GM15510 (cell line): ENCODE results near the gene NECTIN1.

ENCODE experiments used
- POLR2A ChIP-seq: IDR thresholded peaks from 3 replicates; pipeline ENCODE4 v1.6.1; 2011; ENCODE audit warnings: borderline replicate concordance; ENCODE audit not compliant: insufficient read length; ENCODE audit errors: extremely low read depth

NECTIN1 gene

DNA sequence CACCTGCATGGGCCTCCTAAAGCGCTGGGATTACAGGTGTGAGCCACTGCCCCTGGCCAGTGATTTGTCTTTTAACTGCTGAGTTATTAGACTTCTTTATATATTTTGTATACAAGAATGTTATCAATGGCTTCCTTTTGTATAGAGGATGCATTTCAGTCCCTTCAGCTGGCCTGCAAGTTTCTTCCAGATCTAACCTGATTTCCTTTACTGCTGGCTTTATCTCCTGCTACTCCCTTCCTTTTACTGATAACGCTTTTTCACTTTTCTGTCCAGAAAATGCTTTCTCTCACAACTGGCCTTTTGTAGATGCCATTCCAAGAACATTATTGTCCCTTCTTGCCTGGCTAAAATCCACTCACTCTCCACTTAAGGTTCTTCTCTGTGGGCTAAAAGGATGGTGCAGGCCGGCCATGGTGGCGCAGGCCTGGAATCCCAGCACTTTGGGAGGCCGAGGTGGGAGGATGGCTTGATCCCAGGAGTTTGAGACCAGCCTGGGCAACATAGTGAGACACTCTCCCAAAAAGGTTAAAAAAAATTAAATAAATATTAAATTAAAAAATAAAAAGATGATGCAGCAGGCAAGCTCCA is 118.1 kb downstream of the NECTIN1 start:
- no peak for TF ChIP-seq POLR2A

DNA sequence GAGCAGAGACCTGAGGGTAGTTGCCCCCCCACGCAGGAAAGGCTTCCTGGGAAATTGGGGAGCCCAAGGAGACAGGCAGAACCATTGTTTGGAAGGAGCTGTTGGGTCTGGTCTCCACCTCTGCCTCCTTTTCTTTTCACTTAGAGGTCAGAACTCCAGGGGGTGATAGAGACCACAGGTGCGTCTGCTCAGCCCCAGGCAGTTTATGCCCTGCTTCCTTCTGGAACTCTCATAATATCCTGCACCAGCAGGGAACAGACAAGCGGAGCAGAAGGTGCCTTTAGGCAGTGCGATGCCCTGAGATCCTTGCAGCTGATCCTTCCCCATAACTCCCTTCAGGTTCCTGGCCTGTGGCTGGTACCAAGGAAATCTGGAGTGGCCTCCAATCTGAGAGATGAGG is 120.2 kb downstream of the NECTIN1 start:
- TF ChIP-seq POLR2A: no peak

DNA sequence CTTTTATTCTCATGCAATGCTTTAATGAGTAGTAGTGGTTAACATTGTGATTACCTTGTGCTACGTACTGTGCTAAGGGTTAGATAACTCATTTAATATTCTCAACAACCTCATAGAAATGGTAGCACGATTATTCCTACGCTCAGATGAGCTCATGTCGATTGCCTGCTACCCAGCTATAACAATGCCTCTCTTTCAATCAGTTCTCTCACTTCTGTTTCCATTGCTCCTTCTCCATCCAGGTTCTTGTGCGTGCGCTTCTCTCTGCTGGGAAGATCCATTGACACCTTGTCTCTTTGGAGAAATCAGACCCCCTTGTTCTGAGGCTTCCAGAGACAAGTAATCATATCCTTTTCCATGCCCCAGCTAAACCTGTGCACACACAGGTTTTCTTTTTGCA is 120.8 kb downstream of the NECTIN1 start:
- TF ChIP-seq POLR2A: no peak

DNA sequence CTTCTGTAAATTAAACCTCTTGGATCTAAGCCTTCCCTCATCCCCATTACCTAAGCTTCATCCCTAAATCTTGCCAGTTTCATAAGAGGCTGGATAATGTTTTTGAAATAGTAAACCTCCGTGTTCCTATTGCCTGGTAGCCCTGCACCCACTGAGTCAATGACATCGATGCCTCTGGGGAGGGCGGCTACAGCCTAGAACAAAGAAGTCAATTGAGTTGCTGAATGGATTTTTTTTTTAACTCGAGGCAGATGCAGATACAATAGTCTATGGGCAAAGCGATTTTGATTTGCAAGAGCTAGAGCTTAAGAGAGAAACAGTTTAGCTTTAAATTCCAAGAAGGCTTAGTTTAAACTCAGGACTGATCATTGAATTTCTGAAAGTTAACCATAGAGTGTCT is 121.3 kb downstream of the NECTIN1 start:
- no peak for TF ChIP-seq POLR2A

DNA sequence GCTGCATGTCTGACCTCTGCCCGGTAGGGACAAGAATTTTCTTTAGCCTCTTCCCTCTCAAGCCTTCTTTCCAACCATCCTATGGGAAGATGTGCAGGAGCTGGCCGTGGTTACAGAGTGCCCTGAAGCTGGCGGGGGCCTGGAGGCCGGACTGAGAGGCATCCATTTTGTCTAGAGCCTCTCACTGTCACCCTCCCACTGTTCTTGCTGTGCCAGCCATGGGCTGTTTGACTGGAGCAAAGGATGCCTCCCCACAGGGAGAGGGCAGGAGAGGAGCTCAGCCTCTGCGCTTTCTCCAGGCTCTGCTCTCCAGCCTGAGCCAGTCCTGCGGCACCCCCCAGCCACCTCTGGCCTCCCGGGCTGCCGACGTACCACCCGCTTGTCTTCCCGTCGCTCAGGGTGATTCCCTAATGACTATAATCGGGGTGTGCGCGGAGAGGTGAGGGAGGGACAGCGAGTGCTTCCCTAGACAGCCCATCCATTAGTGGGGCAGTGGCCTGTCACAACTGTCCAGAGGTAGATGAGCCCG is 123.8 kb downstream of the NECTIN1 start:
- no peak for TF ChIP-seq POLR2A

DNA sequence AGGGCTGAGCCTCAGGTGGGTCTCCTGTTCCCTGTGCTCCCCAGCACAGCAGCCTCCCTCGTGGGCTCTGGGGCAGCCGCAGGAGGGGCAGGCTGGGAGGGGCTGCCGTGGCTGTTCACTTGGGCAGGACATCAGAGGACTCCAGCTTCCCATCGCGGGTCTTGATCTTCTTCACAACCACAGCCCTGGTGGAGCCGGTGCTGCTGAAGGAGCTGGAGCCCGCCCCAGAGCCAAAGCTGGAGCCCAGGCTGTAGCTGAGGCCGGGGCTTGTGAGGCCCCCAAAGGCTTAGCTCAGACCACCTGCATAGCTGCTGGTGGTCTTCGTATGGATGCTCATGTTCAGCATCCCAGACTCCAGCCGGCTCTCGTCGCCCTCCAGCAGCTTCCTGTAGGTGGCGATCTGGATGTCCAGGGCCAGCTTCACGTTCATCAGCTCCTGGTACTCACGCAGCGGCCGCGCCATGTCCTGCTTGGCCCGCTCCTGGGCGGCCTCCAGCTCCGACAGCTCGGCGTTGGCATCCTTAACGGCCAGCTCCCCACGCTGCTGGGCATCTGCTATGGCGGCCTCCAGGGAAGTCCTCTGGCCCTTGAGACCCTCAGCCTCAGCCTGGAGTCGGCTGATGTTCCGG is 126.1 kb downstream of the NECTIN1 start:
- no peak for TF ChIP-seq POLR2A

DNA sequence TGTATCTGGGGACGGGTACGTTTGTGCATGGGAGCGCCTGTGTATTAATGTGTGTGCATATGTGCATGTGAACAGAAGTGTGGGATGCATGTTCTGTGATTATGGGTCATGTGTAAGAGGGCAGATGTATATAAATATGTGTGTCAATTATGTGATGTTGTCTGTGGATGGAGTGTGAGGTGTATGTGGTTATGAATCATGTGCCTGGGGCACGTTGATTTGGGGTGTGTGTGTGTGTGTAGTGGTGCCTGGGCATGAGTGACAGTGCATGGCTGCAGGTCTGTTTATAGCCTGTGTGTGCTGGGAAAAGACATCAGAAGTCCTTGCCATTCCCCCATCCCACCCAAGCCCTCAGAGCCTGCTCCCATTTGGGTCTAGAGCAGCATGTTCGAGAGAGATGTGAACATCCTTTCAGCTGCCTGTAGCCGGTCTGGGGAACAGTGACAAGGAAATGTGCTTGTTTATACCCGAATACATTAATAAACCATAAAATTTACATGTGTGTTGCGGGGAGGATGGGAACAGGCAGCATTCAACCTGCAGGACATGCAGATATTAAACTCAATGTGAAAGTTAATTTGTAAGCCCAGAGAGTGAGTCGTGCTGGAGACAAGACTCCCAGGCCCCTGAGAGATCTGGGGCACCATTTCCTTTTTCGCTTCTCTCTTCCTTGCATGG is 129.0 kb downstream of the NECTIN1 start:
- TF ChIP-seq POLR2A: no peak

DNA sequence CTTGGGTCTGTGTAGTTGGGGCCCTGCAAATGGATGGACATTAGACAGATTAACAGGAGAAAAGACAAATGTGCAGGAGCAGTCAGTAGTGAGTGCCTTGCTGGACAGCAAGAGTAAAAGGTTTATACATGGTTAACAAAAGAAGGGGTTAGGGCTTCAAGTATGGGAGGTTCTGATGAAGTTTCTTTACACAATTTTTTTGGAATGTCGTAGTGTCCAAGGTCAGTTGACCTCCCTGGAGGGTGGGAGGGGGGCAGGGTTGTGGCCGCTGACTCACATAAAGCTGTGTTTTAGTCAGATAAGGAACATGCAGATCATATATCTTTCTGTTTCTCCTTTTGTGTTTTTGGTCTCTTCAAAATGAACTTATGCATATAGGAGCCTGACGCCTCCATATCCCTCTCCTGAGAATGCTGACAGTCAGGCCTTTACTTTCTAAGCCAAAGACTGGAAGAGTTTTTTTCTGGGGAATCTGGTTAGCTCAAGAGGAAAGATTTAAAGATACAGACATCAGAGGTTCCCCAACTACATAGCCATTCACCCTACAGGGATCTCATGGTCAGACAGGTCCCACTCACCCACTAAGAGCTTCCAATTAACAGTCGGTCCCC is 134.3 kb downstream of the NECTIN1 start:
- TF ChIP-seq POLR2A: no peak

DNA sequence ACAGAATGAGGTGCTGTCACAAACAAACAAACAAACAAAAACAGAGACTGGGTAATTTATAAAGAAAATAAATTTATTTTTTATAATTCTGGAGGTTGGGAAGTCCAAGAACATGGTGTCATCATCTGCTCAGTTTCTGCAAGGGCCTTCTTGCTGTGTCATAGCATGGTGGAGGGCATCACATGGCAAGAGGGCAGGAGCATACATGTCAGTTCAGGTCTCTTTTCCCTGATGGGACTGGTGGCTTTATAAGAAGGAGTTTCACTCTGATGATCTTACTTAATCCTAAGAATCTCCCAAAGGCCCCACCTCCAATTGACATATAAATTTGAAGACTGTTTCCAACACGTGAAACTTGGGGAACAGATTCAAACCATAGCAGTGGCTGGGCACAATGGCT is 135.7 kb downstream of the NECTIN1 start:
- no peak for TF ChIP-seq POLR2A

DNA sequence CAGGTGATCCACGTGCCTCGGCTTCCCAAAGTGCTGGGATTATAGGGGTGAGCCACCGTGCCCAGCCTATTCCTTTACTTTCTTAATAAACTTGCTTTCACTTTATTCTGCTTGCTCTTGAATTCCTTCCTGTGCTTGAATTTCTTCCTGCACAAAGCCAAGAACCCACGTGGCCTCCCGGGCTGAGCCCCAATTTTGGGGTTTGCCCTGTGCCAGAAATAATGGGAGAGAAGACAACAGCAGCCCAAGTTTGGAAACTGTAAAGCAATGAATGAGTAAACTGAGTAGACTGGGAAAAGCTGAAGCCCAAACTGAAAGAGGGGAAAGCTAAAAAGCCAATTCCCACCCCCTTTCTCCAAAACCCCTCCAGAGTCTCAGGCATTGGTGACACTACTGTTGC is 136.4 kb downstream of the NECTIN1 start:
- no peak for TF ChIP-seq POLR2A

DNA sequence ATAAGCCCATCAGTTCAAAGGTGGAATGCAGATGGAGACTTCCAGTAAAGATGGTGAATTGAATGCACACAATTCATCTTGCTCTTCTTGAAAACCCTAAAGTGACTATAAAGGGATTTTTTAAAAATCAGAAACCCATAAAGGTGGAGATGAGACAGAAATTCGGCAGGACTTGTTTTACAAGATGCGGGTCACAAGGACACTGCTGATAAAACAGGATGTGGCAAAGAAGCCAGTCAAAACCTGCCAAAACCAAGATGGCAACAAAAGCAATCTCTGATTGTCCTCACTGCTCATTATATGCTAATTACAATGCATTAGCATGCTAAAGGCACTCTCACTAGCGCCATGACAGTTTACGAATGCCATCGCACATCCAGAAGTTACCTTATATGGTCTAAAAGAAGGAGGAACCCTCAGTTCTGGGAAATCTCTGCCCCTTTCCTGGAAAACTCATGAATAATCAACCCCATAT is 137.1 kb downstream of the NECTIN1 start:
- no peak for TF ChIP-seq POLR2A

DNA sequence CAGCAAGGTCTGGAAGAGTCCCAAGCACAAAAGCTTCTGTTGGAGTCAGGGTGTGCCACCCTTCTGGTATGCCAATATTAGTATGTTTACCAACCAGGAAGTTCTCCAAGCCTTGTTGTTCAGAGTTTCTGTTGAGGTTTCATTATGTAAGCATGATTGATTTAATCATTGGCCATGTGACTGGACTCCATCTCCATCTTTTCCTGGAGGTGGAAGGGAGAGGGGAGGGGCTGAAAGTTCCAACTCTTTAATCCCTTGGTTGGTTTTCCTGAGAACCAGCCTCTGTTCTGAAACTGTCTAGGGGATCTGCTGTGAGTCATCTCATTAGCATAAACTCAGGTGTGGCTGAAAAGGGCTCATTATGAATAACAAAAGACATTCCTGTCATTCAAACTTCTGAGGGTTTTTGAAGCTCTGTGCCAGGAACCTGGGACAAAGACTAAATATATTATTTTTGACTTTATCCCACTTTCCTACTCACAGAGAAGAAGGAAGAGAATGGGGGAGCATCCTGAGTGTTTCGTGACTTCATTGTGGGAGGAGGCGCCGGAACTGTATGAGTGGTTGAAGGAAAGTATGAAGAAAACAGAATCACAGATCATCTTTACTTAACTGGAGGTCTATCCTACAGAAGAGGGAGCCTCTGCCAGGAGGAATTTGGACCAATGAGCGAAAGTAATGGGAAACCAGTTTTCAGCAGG is 138.2 kb downstream of the NECTIN1 start:
- TF ChIP-seq POLR2A: no peak

DNA sequence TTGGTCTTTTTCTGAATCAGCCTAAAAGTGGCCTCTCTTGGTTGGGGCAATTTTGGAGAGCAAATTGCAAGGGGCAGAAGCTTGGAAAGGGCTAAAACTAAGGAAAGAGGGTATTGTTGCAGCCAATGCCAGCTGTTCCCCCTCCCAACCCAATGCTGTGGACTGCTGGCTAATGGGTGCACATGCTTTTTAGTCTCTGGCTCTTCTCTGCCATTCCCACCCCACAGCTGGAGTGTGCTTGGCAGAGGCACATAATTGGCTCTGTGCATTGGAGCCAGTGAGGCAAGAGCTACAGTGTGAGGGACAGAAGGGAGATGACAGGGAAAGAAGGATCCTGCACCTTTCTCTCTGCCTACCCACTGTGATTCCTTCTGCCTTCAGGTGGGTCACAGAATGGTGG is 140.0 kb downstream of the NECTIN1 start:
- no peak for TF ChIP-seq POLR2A
